ENCODE measurements around the gene ZKSCAN1.

ZKSCAN1 gene

DNA sequence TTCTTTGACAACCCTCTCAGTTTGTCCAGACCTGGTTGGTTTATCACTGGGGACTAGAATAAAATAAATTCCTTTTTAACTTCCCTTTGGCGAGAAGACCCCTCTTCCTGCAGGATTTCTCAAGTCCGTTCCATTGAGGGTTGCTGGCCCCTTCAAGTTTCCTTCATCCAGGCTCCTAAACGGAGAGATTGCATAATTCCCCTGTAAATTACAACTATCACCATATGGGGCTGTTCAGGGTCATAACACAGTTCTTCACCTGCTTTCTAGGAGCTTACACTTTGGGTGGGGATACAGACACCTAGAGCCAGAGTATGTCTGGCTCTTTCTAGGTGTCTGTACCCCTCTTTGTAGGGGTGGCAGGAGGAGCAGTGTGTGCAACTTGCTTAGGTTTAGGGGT lies 70.1 kb downstream of the ZKSCAN1 start:
- Histone ChIP-seq H3K36me3 (peaks cover 2% of the 10 kb centered on the region), H3K27me3 (no peaks in the 10 kb centered on the region), H3K4me1 (ENCODE audit: control insufficient read depth in 1 of 2, insufficient read depth in 1 of 2, low read depth in 1 of 2, low read length in 1 of 2) (peaks cover 47 to 54% of the 10 kb centered on the region in 2 experiments), H3K4me3 (ENCODE audit: low read depth in 1 of 2, low read length in 1 of 2) (no peak overlapping the region), H3K27ac (peak overlapping the region; percentile 61), H3K9me3 (no peaks in the 10 kb centered on the region)
- TF ChIP-seq, protein P1, sequence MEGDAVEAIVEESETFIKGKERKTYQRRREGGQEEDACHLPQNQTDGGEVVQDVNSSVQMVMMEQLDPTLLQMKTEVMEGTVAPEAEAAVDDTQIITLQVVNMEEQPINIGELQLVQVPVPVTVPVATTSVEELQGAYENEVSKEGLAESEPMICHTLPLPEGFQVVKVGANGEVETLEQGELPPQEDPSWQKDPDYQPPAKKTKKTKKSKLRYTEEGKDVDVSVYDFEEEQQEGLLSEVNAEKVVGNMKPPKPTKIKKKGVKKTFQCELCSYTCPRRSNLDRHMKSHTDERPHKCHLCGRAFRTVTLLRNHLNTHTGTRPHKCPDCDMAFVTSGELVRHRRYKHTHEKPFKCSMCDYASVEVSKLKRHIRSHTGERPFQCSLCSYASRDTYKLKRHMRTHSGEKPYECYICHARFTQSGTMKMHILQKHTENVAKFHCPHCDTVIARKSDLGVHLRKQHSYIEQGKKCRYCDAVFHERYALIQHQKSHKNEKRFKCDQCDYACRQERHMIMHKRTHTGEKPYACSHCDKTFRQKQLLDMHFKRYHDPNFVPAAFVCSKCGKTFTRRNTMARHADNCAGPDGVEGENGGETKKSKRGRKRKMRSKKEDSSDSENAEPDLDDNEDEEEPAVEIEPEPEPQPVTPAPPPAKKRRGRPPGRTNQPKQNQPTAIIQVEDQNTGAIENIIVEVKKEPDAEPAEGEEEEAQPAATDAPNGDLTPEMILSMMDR (IDR thresholded peaks at IDR 0.05): no peak

DNA sequence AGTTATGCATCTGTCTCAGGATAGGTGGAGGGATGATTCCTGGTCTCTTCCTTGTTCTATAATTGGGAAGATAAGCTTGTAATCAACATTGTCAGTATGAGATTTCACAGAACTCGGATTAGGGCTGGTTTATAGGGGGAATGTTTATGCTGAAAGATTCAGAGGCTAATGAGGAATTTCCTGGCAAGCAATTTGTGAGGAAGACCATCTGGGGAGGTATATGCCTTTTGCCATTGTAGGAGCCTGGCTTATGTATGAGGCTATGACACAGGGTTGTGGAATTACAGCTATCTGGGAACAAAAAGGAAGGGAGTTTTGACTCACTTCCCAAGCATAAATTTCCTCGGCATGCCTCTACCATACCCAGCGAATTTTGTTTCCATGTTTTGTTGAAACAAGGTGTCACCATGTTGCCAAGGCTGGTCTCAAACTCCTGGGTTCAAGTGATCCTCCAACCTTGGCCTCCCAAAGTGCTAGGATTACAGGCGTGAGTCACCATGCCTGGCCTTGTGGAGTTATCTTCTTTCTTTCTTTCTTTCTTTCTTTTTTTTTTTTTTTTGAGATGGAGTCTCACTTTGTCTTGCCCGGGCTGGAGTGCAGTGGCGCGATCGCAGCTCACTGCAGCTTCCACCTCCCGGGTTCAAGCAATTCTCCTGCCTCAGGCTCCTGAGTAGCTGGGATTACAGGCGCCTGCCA lies 71.8 kb downstream of the ZKSCAN1 start:
- H3K27ac ChIP-seq: no peak overlapping the region
- H3K9me3 ChIP-seq: no peaks in the 10 kb centered on the region
- H3K36me3 ChIP-seq: peaks cover 19% of the 10 kb centered on the region
- TF ChIP-seq, protein P1 (IDR thresholded peaks at IDR 0.05): no peak
- H3K27me3 ChIP-seq: no peaks in the 10 kb centered on the region
- H3K4me3 ChIP-seq (ENCODE audit: low read depth in 1 of 2, low read length in 1 of 2): no peak overlapping the region
- peaks cover 35 to 45% of the 10 kb centered on the region in 2 experiments for H3K4me1 ChIP-seq (ENCODE audit: control insufficient read depth in 1 of 2, insufficient read depth in 1 of 2, low read depth in 1 of 2, low read length in 1 of 2)

- H3K27me3 ChIP-seq: no peaks in the 10 kb centered on the region
- peak overlapping the region; percentile 90 to 92 for H3K4me3 ChIP-seq (ENCODE audit: low read depth in 1 of 2, low read length in 1 of 2)
- peak overlapping the region; percentile 70 for H3K27ac ChIP-seq
- peaks cover 28% of the 10 kb centered on the region for H3K36me3 ChIP-seq
- no peaks in the 10 kb centered on the region for H3K9me3 ChIP-seq
- peaks cover 28 to 35% of the 10 kb centered on the region in 2 experiments for H3K4me1 ChIP-seq (ENCODE audit: control insufficient read depth in 1 of 2, insufficient read depth in 1 of 2, low read depth in 1 of 2, low read length in 1 of 2)
- TF ChIP-seq, protein P1 (IDR thresholded peaks at IDR 0.05): no peak
Observed at GRCh38 chr7:100088095-100088620, 72.8 kb downstream of the ZKSCAN1 start.

- H3K27ac ChIP-seq: peak within 1 kb of the TSS; percentile 70
- H3K4me1 ChIP-seq (ENCODE audit: control insufficient read depth in 1 of 2, insufficient read depth in 1 of 2, low read depth in 1 of 2, low read length in 1 of 2): peaks cover 26 to 31% of the 10 kb centered on the region in 2 experiments
- TF ChIP-seq, protein P1 (IDR thresholded peaks at IDR 0.05): peak; percentile 33
- peak within 1 kb of the TSS; percentile 90 to 92 for H3K4me3 ChIP-seq (ENCODE audit: low read depth in 1 of 2, low read length in 1 of 2)
- peaks cover 35% of the 10 kb centered on the region for H3K36me3 ChIP-seq
- no peaks in the 10 kb centered on the region for H3K9me3 ChIP-seq
- no peaks in the 10 kb centered on the region for H3K27me3 ChIP-seq
Observed at GRCh38 chr7:100088621-100089457, 73.4 kb downstream of the ZKSCAN1 start, which contains the start of gene COPS6. Gene COPS6 (plus strand): TSS chr7:100088969. CDS start chr7:100088991, 22 bp downstream.

GRCh38 chr7:100089458-100090196 lies 74.2 kb downstream of the ZKSCAN1 start:
- Histone ChIP-seq H3K36me3 (peaks cover 41% of the 10 kb centered on the region), H3K4me3 (ENCODE audit: low read depth in 1 of 2, low read length in 1 of 2) (peak overlapping the region; percentile 90 to 92), H3K9me3 (no peaks in the 10 kb centered on the region), H3K27me3 (no peaks in the 10 kb centered on the region), H3K4me1 (ENCODE audit: control insufficient read depth in 1 of 2, insufficient read depth in 1 of 2, low read depth in 1 of 2, low read length in 1 of 2) (peaks cover 26 to 31% of the 10 kb centered on the region in 2 experiments), H3K27ac (peak overlapping the region; percentile 70)
- TF ChIP-seq, protein P1 (IDR thresholded peaks at IDR 0.05): no peak
